ENCODE data around the gene ZFR.
"Not testable (repeated sequence)": the region's sequence is repeated elsewhere in the genome, so short reads cannot be mapped to it uniquely, and the experiment has no call there.

ZFR gene

GRCh38 chr5:32444431-32445286, at the start of gene ZFR:
ZFR (minus strand) TSS chr5:32444740; CDS start chr5:32444658, 82 bp downstream.
- peak; percentile 57 for DNase-seq

GRCh38 chr5:32490972-32491557, 46.5 kb upstream of the ZFR start:
- DNase-seq, result no peak

- peak; percentile 53 for DNase-seq
Measured at GRCh38 chr5:32489791-32490562, 45.4 kb upstream of the ZFR start.

- DNase-seq, result no peak
Measured at GRCh38 chr5:32487424-32487823, 42.9 kb upstream of the ZFR start.

- no peak for DNase-seq
Measured at GRCh38 chr5:32487008-32487407, 42.5 kb upstream of the ZFR start.

GRCh38 chr5:32482193-32482592, 37.7 kb upstream of the ZFR start:
- no peak for DNase-seq

GRCh38 chr5:32479096-32479495, 34.6 kb upstream of the ZFR start:
- no peak for DNase-seq

- DNase-seq, result no peak
Measured at GRCh38 chr5:32476891-32477290, 32.4 kb upstream of the ZFR start.

GRCh38 chr5:32475334-32476097, 31.0 kb upstream of the ZFR start:
- peak; percentile 13 for DNase-seq

GRCh38 chr5:32474209-32474854, 29.8 kb upstream of the ZFR start:
- DNase-seq, result no peak

GRCh38 chr5:32473072-32473471, 28.5 kb upstream of the ZFR start:
- DNase-seq, result no peak

GRCh38 chr5:32471784-32472183, 27.2 kb upstream of the ZFR start:
- DNase-seq, result no peak

- no peak for DNase-seq
Measured at GRCh38 chr5:32465076-32465475, 20.5 kb upstream of the ZFR start.

GRCh38 chr5:32462618-32463017, 18.1 kb upstream of the ZFR start:
- DNase-seq, result no peak

GRCh38 chr5:32461441-32462120, 17.0 kb upstream of the ZFR start:
- no peak for DNase-seq

- DNase-seq, result no peak
Measured at GRCh38 chr5:32460702-32461101, 16.2 kb upstream of the ZFR start.

GRCh38 chr5:32458880-32459495, 14.4 kb upstream of the ZFR start:
- no peak for DNase-seq

- no peak for DNase-seq
Measured at GRCh38 chr5:32455311-32455710, 10.8 kb upstream of the ZFR start.

- DNase-seq, result no peak
Measured at GRCh38 chr5:32454821-32455220, 10.3 kb upstream of the ZFR start.

- no peak for DNase-seq
Measured at GRCh38 chr5:32453916-32454315, 9.4 kb upstream of the ZFR start.

- DNase-seq, result not testable (repeated sequence)
Measured at GRCh38 chr5:32452316-32452715, 7.8 kb upstream of the ZFR start.
